ENCODE data around the gene SHC3.

The SHC3 gene

GRCh38 chr9:89177944-89178829 is at the start of gene SHC3:
SHC3 (minus strand) TSS chr9:89178818; CDS start chr9:89178460, 358 bp downstream.
- TF ChIP-seq GATA2 (IDR thresholded peaks at IDR 0.05; ENCODE audit: low read depth, low read length) (no peak), GATA3 (IDR thresholded peaks at IDR 0.05; ENCODE audit: low read depth, low read length) (no peak)

GRCh38 chr9:89225991-89226471 is 47.4 kb upstream of the SHC3 start:
- no peak for TF ChIP-seq GATA3 (IDR thresholded peaks at IDR 0.05; ENCODE audit: low read depth, low read length)
- TF ChIP-seq GATA2 (IDR thresholded peaks at IDR 0.05; ENCODE audit: low read depth, low read length), result no peak

GRCh38 chr9:89225587-89225986 is 47.0 kb upstream of the SHC3 start:
- TF ChIP-seq GATA3 (IDR thresholded peaks at IDR 0.05; ENCODE audit: low read depth, low read length), result no peak
- TF ChIP-seq GATA2 (IDR thresholded peaks at IDR 0.05; ENCODE audit: low read depth, low read length), result no peak

GRCh38 chr9:89225036-89225435 is 46.4 kb upstream of the SHC3 start:
- TF ChIP-seq GATA2 (IDR thresholded peaks at IDR 0.05; ENCODE audit: low read depth, low read length), result no peak
- TF ChIP-seq GATA3 (IDR thresholded peaks at IDR 0.05; ENCODE audit: low read depth, low read length), result no peak

GRCh38 chr9:89224633-89225032 is 46.0 kb upstream of the SHC3 start:
- TF ChIP-seq GATA2 (IDR thresholded peaks at IDR 0.05; ENCODE audit: low read depth, low read length) (no peak), GATA3 (IDR thresholded peaks at IDR 0.05; ENCODE audit: low read depth, low read length) (no peak)

- TF ChIP-seq GATA2 (IDR thresholded peaks at IDR 0.05; ENCODE audit: low read depth, low read length), result no peak
- TF ChIP-seq GATA3 (IDR thresholded peaks at IDR 0.05; ENCODE audit: low read depth, low read length), result no peak
Observed at GRCh38 chr9:89223396-89223977, 44.9 kb upstream of the SHC3 start.

- TF ChIP-seq GATA2 (IDR thresholded peaks at IDR 0.05; ENCODE audit: low read depth, low read length) (no peak), GATA3 (IDR thresholded peaks at IDR 0.05; ENCODE audit: low read depth, low read length) (no peak)
Observed at GRCh38 chr9:89219637-89220036, 41.0 kb upstream of the SHC3 start.

GRCh38 chr9:89218040-89218928 is 39.7 kb upstream of the SHC3 start:
- TF ChIP-seq GATA3 (IDR thresholded peaks at IDR 0.05; ENCODE audit: low read depth, low read length) (no peak), GATA2 (IDR thresholded peaks at IDR 0.05; ENCODE audit: low read depth, low read length) (no peak)

- TF ChIP-seq GATA3 (IDR thresholded peaks at IDR 0.05; ENCODE audit: low read depth, low read length), result no peak
- no peak for TF ChIP-seq GATA2 (IDR thresholded peaks at IDR 0.05; ENCODE audit: low read depth, low read length)
Observed at GRCh38 chr9:89215342-89215741, 36.7 kb upstream of the SHC3 start.

GRCh38 chr9:89213396-89213880 is 34.8 kb upstream of the SHC3 start:
- TF ChIP-seq GATA2 (IDR thresholded peaks at IDR 0.05; ENCODE audit: low read depth, low read length) (no peak), GATA3 (IDR thresholded peaks at IDR 0.05; ENCODE audit: low read depth, low read length) (no peak)

GRCh38 chr9:89212171-89212570 is 33.6 kb upstream of the SHC3 start:
- TF ChIP-seq GATA2 (IDR thresholded peaks at IDR 0.05; ENCODE audit: low read depth, low read length) (no peak), GATA3 (IDR thresholded peaks at IDR 0.05; ENCODE audit: low read depth, low read length) (no peak)

GRCh38 chr9:89207026-89207425 is 28.4 kb upstream of the SHC3 start:
- TF ChIP-seq GATA2 (IDR thresholded peaks at IDR 0.05; ENCODE audit: low read depth, low read length) (no peak), GATA3 (IDR thresholded peaks at IDR 0.05; ENCODE audit: low read depth, low read length) (no peak)

GRCh38 chr9:89204801-89205200 is 26.2 kb upstream of the SHC3 start:
- TF ChIP-seq GATA2 (IDR thresholded peaks at IDR 0.05; ENCODE audit: low read depth, low read length), result no peak
